NCI-H2227 treated with DMSO at 0.1 percent for 48 hours (cell line): ENCODE data around the gene PPP1R9A.

Experiments
- DNase-seq: peaks from one replicate; lab custom pipeline; 2025; lab: John Stamatoyannopoulos, UW

The PPP1R9A gene

DNA sequence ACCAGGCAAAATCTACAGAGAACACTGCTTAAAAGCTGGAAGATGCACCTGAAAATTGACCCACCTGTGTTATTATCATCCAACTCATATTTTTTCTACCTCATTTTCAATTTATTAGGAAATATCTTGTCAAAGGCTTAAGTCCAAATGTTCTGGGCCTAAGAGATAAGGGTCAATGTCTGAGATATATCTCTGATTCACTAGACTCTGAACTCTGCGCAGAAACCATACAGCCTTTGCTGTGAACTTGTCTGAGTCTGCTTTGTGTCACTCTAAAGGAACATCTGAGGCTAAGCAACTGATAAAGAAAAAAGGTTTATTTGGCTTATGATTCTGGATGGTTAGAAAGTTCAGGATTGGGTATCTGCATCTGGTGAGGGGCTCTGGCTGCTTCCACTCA is 413.3 kb downstream of the PPP1R9A start:
- DNase-seq = no peak

DNA sequence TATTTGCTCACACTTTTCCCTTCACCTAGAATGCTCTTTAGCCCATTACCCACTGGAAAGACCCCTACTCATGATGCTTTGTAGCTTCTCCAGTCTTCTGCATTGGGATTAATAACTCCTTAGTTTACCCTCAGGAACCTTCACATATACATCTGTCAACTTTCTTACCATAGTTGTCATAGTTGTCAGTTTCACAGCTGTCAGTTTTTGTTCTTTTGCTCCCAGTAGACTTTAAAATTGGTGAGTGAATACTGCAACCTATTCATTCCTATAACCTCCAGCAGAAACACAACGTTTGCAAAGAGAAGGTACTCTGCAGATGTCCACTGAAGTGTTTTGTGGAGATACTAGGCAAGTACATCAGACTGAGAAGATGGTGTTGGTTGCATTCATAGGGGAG is 414.3 kb downstream of the PPP1R9A start:
- DNase-seq = no peak

DNA sequence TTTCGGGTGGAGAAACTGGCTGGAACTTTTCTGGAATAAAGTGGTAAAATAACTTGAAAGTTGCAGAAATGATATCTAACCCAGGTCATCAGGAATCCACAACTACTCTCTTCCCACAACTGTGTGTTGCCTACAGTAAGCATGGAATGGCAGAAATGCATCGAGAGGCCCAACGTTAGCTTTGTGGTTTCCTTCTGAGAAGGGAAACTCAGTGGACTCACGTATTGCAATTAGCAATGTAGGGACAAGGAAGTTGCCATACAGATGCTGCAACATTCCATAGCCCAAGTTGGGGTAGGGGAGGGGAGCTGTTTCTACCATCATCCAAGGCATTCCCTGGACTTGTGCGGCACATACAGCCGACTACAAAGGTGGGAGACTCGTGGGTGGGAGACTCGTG is 415.0 kb downstream of the PPP1R9A start:
- no peak for DNase-seq

- DNase-seq = no peak
These were observed 415.5 kb downstream of the PPP1R9A start for GRCh38 chr7:95322854-95323253.

DNA sequence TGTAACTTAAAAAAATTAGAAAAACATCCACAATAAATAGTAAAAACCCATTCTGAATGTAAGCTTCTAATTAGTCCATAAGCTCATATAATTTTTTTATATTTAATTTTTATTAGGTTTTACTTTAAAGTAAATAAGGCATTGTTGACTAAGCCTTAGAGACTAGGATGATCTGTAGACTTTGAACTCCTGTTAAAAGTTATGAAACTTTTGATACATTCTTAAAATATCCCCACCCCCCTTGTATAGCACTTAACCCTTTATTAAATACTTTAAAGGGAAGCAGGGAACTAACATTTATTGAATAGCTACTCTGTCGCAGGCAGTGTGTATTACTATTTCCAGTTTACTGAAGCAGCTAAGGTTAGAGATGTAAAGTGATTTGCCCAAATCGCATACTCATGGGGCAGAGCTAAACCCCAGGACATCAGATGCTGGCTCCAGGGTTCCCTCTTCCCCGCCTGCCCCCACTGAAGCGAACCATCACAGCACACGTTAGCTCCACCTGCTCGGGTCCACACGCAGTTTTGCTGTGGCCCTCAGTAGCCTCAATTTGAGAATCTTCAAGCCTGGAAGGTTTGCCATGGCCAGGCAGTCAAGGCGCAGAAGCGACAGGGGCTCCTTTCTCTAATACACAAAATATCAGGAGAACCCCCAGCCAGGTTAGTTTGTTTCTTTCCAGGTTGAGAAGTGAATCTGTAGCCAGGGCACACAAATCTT is 416.2 kb downstream of the PPP1R9A start:
- no peak for DNase-seq

DNA sequence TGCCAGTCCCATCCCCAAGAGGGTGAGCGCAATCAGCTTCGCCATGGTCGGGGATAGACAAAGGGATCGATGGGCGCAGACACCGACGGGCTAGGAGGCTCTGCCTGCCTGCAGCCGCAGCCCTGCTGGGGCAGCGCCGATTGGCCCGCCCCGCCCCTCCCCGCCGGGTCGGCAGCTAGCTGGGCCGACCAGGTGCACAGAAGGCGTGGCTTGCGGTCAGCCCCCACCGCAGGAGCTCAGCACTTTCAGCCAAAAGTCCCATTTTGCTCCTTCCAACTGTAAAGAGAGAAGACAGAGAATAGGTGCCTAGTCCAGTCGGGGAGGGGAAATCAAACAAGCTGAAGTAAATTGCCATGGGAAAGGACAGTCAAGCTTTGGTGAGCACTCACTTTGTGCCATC is 417.0 kb downstream of the PPP1R9A start, which contains the start of gene PON1:
TSS of gene PON1 (minus strand) at position 102 of the 400 bp plus-strand sequence. CDS start at position 45, 57 bp downstream.
- no peak for DNase-seq

DNA sequence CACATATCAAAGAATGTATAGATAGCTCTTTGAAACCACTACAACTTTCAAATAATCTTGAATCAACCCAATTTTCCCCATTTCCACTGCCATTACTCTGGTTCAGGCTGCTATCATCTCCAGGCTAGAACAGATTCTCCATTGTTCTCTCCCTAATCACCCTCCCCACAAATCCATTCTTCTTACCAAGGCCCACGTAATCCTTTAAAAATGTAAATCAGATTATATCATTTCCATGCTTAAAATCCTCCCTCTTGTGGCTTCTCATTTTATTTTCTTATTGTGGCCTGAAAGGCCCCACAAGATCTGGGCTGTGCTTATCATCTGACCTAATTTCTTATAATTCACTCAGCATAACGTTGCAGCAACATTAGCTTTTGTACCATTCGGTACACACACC is 420.0 kb downstream of the PPP1R9A start:
- DNase-seq = no peak

GRCh38 chr7:95330204-95330960 is 423.0 kb downstream of the PPP1R9A start:
- no peak for DNase-seq

DNA sequence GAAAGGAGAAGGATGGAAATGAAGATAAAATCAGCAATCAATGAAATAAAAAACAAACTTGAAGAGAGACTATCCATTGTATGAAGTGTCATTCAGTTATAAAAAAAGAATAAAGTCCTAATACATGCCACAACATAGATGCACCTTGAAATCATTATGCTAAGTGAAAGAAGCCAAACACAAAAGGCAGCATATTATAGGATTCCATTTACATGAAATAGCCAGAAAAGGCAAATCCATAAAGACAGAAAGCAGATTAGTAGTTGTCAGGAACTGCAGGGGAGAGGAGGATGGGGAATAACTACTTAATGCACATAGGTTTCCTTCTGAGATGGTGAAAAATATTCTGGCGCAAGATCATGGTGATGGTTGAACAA is 423.6 kb downstream of the PPP1R9A start:
- no peak for DNase-seq

- DNase-seq = no peak
These were observed 427.1 kb downstream of the PPP1R9A start for GRCh38 chr7:95334447-95334846.

GRCh38 chr7:95335093-95335492 is 427.7 kb downstream of the PPP1R9A start:
- DNase-seq = no peak

GRCh38 chr7:95338832-95339231 is 431.4 kb downstream of the PPP1R9A start:
- DNase-seq = no peak

- no peak for DNase-seq
These were observed 433.1 kb downstream of the PPP1R9A start for GRCh38 chr7:95340491-95340890.

- DNase-seq = no peak
These were observed 434.6 kb downstream of the PPP1R9A start for GRCh38 chr7:95342029-95342428.

- no peak for DNase-seq
These were observed 435.4 kb downstream of the PPP1R9A start for GRCh38 chr7:95342642-95343307.
